ENCODE results near the gene CLEC1B.
A peak's percentile ranks its signal among the peaks of the same experiment; 100 is the strongest.

Gene CLEC1B

GRCh38 chr12:9947674-9948073 lies 51.2 kb downstream of the CLEC1B start:
- Histone ChIP-seq H3K4me3 (replicated peaks; ENCODE audit: insufficient read depth, low read length) (no peak overlapping the region), H3K27me3 (ENCODE audit: insufficient read depth, poor library complexity, severe bottlenecking) (no peaks in the 10 kb centered on the region), H3K27ac (replicated peaks) (no peak overlapping the region)
- no peak for DNase-seq (ENCODE audit: low read depth in 1 of 2, low spot score in 1 of 2)
- TF ChIP-seq SPI1 (IDR thresholded peaks at IDR 0.05; ENCODE audit: borderline replicate concordance, low read depth) (peak; percentile 75; the same call in 1 of the 2 replicates), POLR2AphosphoS5 (IDR thresholded peaks at IDR 0.05; ENCODE audit: low read depth) (no peak)

DNA sequence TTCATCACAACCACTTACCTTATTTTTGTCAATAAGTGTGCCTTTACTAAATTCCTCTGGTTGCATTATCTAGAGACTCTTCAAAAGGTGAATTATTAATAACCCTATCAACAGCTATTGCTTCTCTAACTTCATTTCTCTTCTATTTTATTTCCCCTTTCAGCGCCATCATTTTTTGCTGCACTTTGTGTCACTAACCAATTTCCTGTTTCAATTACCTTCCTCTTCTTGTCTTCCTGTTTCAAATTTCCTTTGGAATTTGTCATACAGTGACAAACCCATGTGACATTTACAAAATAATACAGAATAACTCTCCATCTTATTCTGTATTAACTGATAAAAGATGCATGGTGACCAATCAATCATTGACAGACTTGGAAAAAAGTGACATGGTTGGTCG lies 54.5 kb downstream of the CLEC1B start:
- Histone ChIP-seq H3K27me3 (ENCODE audit: insufficient read depth, poor library complexity, severe bottlenecking) (no peaks in the 10 kb centered on the region), H3K4me3 (replicated peaks; ENCODE audit: insufficient read depth, low read length) (no peak overlapping the region), H3K27ac (replicated peaks) (peak overlapping the region; percentile 62)
- peak; percentile 59; the same call in 1 of the 2 replicates for TF ChIP-seq SPI1 (IDR thresholded peaks at IDR 0.05; ENCODE audit: borderline replicate concordance, low read depth)
- TF ChIP-seq POLR2AphosphoS5 (IDR thresholded peaks at IDR 0.05; ENCODE audit: low read depth), result no peak
- TF ChIP-seq, protein P1, sequence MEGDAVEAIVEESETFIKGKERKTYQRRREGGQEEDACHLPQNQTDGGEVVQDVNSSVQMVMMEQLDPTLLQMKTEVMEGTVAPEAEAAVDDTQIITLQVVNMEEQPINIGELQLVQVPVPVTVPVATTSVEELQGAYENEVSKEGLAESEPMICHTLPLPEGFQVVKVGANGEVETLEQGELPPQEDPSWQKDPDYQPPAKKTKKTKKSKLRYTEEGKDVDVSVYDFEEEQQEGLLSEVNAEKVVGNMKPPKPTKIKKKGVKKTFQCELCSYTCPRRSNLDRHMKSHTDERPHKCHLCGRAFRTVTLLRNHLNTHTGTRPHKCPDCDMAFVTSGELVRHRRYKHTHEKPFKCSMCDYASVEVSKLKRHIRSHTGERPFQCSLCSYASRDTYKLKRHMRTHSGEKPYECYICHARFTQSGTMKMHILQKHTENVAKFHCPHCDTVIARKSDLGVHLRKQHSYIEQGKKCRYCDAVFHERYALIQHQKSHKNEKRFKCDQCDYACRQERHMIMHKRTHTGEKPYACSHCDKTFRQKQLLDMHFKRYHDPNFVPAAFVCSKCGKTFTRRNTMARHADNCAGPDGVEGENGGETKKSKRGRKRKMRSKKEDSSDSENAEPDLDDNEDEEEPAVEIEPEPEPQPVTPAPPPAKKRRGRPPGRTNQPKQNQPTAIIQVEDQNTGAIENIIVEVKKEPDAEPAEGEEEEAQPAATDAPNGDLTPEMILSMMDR (IDR thresholded peaks at IDR 0.05; ENCODE audit: insufficient read depth, low read length), result no peak
- peak; percentile 66 for TF ChIP-seq GABPA (IDR thresholded peaks at IDR 0.05; ENCODE audit: low read depth)
- no peak for TF ChIP-seq REST (IDR thresholded peaks at IDR 0.05; ENCODE audit: insufficient replicate concordance, low read depth)
- peak in 1 of 2 experiments; percentile 31 for DNase-seq (ENCODE audit: low read depth in 1 of 2, low spot score in 1 of 2)

- H3K27ac ChIP-seq (replicated peaks), result no peak overlapping the region
- TF ChIP-seq, protein P1 (IDR thresholded peaks at IDR 0.05; ENCODE audit: insufficient read depth, low read length), result no peak
- TF ChIP-seq GABPA (IDR thresholded peaks at IDR 0.05; ENCODE audit: low read depth) (no peak), POLR2AphosphoS5 (IDR thresholded peaks at IDR 0.05; ENCODE audit: low read depth) (no peak), SPI1 (IDR thresholded peaks at IDR 0.05; ENCODE audit: borderline replicate concordance, low read depth) (no peak), REST (IDR thresholded peaks at IDR 0.05; ENCODE audit: insufficient replicate concordance, low read depth) (no peak)
- no peaks in the 10 kb centered on the region for H3K27me3 ChIP-seq (ENCODE audit: insufficient read depth, poor library complexity, severe bottlenecking)
- no peak for DNase-seq (ENCODE audit: low read depth in 1 of 2, low spot score in 1 of 2)
- no peak overlapping the region for H3K4me3 ChIP-seq (replicated peaks; ENCODE audit: insufficient read depth, low read length)
These were observed 55.7 kb downstream of the CLEC1B start for GRCh38 chr12:9943240-9943639.

Measured in HL-60 (cell line).